ENCODE results near the gene HAP1.
"Not testable (repeated sequence)": the region's sequence is repeated elsewhere in the genome, so short reads cannot be mapped to it uniquely, and the experiment has no call there.

The HAP1 gene, protein sequence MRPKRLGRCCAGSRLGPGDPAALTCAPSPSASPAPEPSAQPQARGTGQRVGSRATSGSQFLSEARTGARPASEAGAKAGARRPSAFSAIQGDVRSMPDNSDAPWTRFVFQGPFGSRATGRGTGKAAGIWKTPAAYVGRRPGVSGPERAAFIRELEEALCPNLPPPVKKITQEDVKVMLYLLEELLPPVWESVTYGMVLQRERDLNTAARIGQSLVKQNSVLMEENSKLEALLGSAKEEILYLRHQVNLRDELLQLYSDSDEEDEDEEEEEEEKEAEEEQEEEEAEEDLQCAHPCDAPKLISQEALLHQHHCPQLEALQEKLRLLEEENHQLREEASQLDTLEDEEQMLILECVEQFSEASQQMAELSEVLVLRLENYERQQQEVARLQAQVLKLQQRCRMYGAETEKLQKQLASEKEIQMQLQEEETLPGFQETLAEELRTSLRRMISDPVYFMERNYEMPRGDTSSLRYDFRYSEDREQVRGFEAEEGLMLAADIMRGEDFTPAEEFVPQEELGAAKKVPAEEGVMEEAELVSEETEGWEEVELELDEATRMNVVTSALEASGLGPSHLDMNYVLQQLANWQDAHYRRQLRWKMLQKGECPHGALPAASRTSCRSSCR

DNA sequence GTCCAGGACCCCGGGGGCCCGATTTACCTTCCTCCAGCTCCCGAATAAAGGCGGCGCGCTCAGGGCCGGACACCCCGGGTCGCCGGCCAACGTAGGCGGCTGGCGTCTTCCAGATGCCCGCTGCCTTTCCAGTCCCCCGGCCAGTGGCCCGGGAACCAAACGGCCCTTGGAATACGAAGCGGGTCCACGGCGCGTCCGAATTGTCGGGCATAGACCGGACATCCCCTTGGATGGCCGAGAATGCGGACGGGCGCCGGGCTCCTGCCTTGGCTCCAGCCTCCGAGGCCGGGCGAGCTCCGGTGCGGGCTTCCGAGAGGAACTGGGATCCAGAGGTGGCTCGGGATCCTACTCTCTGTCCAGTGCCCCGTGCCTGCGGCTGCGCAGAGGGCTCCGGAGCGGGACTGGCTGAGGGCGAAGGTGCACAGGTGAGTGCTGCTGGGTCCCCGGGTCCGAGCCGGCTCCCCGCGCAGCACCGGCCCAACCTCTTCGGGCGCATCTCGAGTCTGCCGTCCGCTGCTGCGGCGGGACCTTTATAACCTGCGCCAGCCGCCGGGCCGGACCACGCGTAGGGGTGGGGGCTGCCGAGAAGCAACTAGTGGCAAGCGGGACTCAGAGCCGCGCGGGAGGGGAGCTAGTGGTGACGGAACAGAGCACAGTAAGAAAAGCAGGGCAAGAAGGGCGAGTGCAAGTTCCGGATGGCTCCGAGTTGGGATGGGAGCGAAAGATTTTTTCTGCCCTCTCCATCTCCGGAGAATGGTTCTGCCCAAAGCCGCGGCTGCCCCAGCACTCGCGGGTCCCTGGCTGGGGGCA is at the start of gene HAP1:
Gene HAP1, minus strand, starts transcription at position 505 of the 810 bp plus-strand sequence. Its CDS starts 9 bp downstream, at position 496.
- no peak for DNase-seq (ENCODE audit: extremely low read depth in 1 of 2, low read depth in 1 of 2)

GRCh38 chr17:41782142-41782541 is 47.7 kb upstream of the HAP1 start:
- DNase-seq (ENCODE audit: extremely low read depth in 1 of 2, low read depth in 1 of 2) = no peak

GRCh38 chr17:41781404-41782110 is 47.1 kb upstream of the HAP1 start:
- DNase-seq (ENCODE audit: extremely low read depth in 1 of 2, low read depth in 1 of 2) = no peak

DNA sequence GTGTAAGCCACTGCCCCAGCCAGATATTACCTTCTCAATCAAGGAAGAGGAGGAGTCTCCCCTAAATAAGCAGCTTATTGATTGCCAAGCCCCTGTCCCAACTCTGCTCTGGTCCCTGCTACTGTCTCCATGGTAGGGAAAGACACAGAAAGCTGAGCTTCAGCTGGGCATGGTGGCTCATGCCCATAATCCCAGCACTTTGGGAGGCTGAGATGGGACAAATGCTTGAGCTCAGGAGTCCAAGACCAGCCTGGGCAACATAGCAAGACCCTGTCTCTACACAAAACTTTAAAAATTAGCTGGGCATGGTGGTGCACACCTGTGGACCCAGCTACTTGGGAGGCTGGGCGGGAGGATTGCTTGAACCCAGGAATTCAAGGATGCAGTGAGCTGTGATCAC is 45.5 kb upstream of the HAP1 start:
- DNase-seq (ENCODE audit: extremely low read depth in 1 of 2, low read depth in 1 of 2) = no peak

DNA sequence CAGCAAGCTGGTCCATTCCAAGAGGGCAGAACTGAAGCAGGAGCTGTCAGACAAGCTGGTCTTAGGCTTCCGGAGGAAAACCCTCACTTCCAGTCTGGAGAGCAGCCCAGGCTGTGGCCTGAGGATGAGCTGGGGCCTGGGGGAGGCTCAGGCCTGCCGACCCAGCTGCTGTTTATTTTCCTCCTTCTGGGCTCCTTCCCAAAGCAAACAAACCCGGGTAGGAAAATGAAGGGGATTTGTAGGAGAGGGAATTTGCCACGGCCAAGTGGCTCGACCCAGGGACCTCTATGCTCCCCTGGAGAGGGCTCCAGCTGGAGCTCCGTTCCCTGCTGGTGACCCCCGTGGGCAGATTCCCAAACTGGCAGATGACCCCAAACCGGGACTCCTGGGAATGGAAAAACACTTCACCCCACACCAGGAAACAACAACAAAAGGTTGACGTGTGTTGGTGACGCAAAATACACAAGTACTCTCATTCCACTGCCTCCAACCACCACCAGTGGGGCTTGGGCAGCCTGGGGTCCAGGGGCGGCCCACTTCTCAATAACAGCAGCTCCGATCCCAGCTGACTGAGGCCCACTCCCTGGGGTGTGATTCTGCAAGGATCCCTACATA is 43.2 kb upstream of the HAP1 start:
- DNase-seq (ENCODE audit: extremely low read depth in 1 of 2, low read depth in 1 of 2) = no peak

GRCh38 chr17:41777157-41777573 is 42.7 kb upstream of the HAP1 start:
- no peak for DNase-seq (ENCODE audit: extremely low read depth in 1 of 2, low read depth in 1 of 2)

DNA sequence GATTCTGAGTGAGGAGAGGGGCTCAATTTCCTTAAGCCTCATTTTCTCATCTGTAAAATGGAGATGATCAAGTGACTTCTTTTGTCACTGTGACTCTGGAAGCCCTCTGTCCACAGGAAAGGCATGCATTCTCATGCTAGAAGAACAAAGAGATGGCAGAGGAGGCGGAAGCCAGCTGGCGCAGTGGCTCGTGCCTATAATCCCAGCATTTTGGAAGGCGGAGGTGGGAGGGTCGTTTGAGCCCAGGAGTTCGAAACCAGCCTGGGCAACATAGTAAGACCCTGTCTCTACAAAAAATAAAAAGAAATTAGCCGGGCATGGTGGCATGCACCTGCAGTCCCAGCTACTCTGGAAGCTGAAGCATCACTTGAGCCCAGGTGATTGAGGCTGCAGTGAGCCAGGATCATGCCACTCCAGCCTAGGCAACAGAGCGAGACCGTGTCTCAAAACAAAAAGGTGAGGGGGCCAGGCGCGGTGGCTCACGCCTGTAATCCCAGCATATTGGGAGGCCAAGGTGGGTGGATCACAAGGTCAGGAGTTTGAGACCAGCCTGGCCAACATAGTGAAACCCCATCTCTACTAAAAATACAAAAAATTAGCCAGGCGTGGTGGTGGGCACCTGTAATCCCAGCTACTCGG is 41.9 kb upstream of the HAP1 start:
- not testable (repeated sequence) for DNase-seq (ENCODE audit: extremely low read depth in 1 of 2, low read depth in 1 of 2)

GRCh38 chr17:41775394-41776226 is 41.2 kb upstream of the HAP1 start:
- DNase-seq (ENCODE audit: extremely low read depth in 1 of 2, low read depth in 1 of 2) = no peak

DNA sequence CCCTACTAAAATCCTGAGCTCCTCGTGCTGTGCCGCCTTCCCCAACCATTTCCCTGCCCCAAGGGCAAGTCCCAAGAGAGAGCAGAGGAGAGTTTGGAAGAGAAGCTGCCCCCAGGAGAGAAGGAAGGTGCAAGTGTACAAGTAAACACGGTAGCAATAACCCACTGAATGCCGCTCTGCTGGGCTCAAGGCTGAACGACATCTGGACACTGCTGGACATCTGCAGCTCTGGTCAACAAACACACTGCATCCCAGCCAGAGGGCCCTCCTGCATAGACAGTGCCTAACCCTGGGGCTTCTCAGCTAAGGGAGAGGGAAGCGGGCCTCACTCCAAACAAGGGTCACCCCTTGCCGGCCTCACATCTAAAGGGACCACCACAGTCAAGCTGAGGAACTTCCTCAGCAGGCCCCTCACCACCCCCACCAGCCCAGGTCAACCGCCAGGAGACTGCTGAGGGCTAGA is 39.3 kb upstream of the HAP1 start:
- DNase-seq (ENCODE audit: extremely low read depth in 1 of 2, low read depth in 1 of 2) = no peak

DNA sequence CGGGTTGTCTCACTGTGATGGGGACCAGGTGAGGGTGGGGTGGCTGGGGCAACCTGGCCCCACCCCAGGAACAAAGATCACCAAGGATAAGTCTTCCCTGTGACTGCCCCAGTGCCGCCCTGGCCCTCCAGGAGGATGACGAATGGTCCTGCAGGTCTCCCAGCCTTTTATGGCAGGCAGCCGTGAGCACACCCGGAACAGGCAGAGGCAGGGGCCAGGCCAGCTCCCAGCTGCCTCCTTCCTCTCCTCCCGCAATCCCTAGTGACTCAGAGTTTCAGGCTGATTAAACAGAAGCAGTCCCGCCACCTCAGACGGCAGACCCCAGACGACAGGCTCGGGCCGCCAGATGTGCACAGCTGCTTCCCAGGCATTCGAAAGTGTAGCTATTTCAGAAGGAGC is 38.7 kb upstream of the HAP1 start:
- DNase-seq (ENCODE audit: extremely low read depth in 1 of 2, low read depth in 1 of 2) = no peak

- DNase-seq (ENCODE audit: extremely low read depth in 1 of 2, low read depth in 1 of 2) = no peak
Observed at GRCh38 chr17:41772586-41773189, 38.2 kb upstream of the HAP1 start.

- DNase-seq (ENCODE audit: extremely low read depth in 1 of 2, low read depth in 1 of 2) = no peak
Observed at GRCh38 chr17:41772218-41772585, 37.8 kb upstream of the HAP1 start.

GRCh38 chr17:41771389-41772206 is 37.2 kb upstream of the HAP1 start:
- DNase-seq (ENCODE audit: extremely low read depth in 1 of 2, low read depth in 1 of 2) = no peak

GRCh38 chr17:41769985-41770384 is 35.5 kb upstream of the HAP1 start:
- no peak for DNase-seq (ENCODE audit: extremely low read depth in 1 of 2, low read depth in 1 of 2)

DNA sequence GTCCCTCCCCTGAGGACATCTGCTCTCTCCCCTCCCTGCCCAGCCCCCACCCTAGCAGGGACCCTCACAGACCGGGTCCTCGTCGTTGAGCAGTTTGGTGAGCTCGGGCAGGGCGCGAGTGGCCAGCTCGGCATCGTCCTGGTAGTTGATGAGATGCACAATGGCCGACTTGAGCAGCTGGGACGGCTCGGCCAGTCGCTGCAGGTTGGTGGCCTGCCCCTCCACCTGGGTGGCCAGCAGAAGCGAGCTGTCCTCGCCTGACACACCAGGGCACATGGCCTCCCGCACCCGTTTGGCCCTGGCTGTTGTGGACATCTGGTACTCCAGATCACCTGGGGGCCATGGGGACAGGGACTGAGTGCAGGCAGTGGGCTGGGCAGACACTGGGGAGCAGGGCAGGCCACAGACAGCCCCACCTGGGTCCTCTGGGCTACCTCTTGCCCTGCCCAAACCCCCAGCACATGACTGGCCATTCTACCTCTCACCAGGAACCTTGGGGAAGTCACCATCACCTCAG is 35.0 kb upstream of the HAP1 start:
- no peak for DNase-seq (ENCODE audit: extremely low read depth in 1 of 2, low read depth in 1 of 2)

- no peak for DNase-seq (ENCODE audit: extremely low read depth in 1 of 2, low read depth in 1 of 2)
Observed at GRCh38 chr17:41768682-41769288, 34.3 kb upstream of the HAP1 start.

GRCh38 chr17:41767324-41768042 is 33.0 kb upstream of the HAP1 start:
- DNase-seq (ENCODE audit: extremely low read depth in 1 of 2, low read depth in 1 of 2) = no peak

All from stimulated activated CD8-positive, alpha-beta memory T cell treated with anti-CD3 and anti-CD28 coated beads, Interleukin-7, amount 100 ng/mL, for 48 hours (primary cell).